WTC11 (cell line): Measurements from ENCODE around the gene CBFA2T3. TPM values are rescaled to one million over a fixed set of nuclear protein-coding genes. Genes with fewer than 3 reads are reported as not detected.

ENCODE experiments used
- ATAC-seq: fragments of 200-7000 bp; cut with Tn5 transposase; 2 replicates; pipeline ENCODE4 v1.10.0; 2021; ENCODE audit warnings: mild to moderate bottlenecking, moderate library complexity
- CTCF ChIA-PET: fragments of 300-600 bp; sonication (Branson Sonifier 250); formaldehyde crosslinking; loops from one replicate; lab custom pipeline; 2021; ENCODE audit warnings: antibody characterized with exemption; lab: Charles Lee
- POLR2A ChIA-PET: fragments of 350-600 bp; sonication (Branson Sonifier 250); formaldehyde crosslinking; loops from one replicate; lab custom pipeline; 2021; ENCODE audit warnings: antibody characterized with exemption; lab: Charles Lee
- DNase-seq: peaks from one replicate; pipeline ENCODE4 v3.0.0; 2021; ENCODE audit warnings: low spot score
- H3K27ac Mint-ChIP-seq: 2 replicates; pipeline ENCODE4 v1.8.0; 2021; ENCODE audit warnings: mixed read lengths
- H3K27me3 Mint-ChIP-seq: 2 replicates; pipeline ENCODE4 v1.8.0; 2021; ENCODE audit warnings: low read depth, mild to moderate bottlenecking, moderate library complexity, mixed read lengths
- H3K36me3 Mint-ChIP-seq: 2 replicates; pipeline ENCODE4 v1.8.0; 2021; ENCODE audit warnings: mixed read lengths
- H3K4me1 Mint-ChIP-seq: 2 replicates; pipeline ENCODE4 v1.8.0; 2022; ENCODE audit warnings: mixed read lengths
- H3K4me3 Mint-ChIP-seq: 2 replicates; pipeline ENCODE4 v1.8.0; 2021; ENCODE audit warnings: mild to moderate bottlenecking, moderate library complexity, mixed read lengths
- H3K9me3 Mint-ChIP-seq: 2 replicates; pipeline ENCODE4 v1.8.0; 2021; ENCODE audit warnings: mixed read lengths
- ESRRA ChIP-seq: sonication (generic); formaldehyde crosslinking; IDR thresholded peaks from 2 replicates; pipeline ENCODE4 v1.8.1; 2022; ENCODE audit warnings: mild to moderate bottlenecking, missing genetic modification reagents, borderline replicate concordance
- ETV6 ChIP-seq: sonication (generic); formaldehyde crosslinking; IDR thresholded peaks from 2 replicates; pipeline ENCODE4 v1.8.1; 2022; ENCODE audit warnings: mild to moderate bottlenecking, missing genetic modification reagents
- FOXK1 ChIP-seq: sonication (generic); formaldehyde crosslinking; IDR thresholded peaks from 2 replicates; pipeline ENCODE4 v1.8.0; 2022; ENCODE audit warnings: mild to moderate bottlenecking, moderate library complexity, missing genetic modification reagents
- FOXP4 ChIP-seq: sonication (generic); formaldehyde crosslinking; IDR thresholded peaks from 2 replicates; pipeline ENCODE4 v1.8.0; 2022; ENCODE audit warnings: mild to moderate bottlenecking, missing genetic modification reagents
- GABPB1 ChIP-seq: sonication (generic); formaldehyde crosslinking; IDR thresholded peaks from 2 replicates; pipeline ENCODE4 v1.8.1; 2023; ENCODE audit warnings: mild to moderate bottlenecking, missing genetic modification reagents
- NFATC4 ChIP-seq: fragments of 250-450 bp; sonication (Bioruptor Pico); IDR thresholded peaks from 2 replicates; pipeline ENCODE4 v1.9.0; 2021; ENCODE audit warnings: mild to moderate bottlenecking
- RELA ChIP-seq: sonication (generic); formaldehyde crosslinking; IDR thresholded peaks from 2 replicates; pipeline ENCODE4 v1.8.1; 2022; ENCODE audit warnings: missing genetic modification reagents, mild to moderate bottlenecking, borderline replicate concordance
- RORB ChIP-seq: fragments of 250-450 bp; sonication (Bioruptor Pico); IDR thresholded peaks from 2 replicates; pipeline ENCODE4 v1.9.0; 2021; ENCODE audit warnings: mild to moderate bottlenecking
- SMAD3 ChIP-seq: sonication (generic); formaldehyde crosslinking; IDR thresholded peaks from 2 replicates; pipeline ENCODE4 v1.8.0; 2022; ENCODE audit warnings: missing genetic modification reagents, mild to moderate bottlenecking, borderline replicate concordance
- SP1 ChIP-seq: sonication (generic); formaldehyde crosslinking; conservative IDR thresholded peaks from 2 replicates; pipeline ENCODE4 v1.8.1; 2022; ENCODE audit warnings: missing genetic modification reagents
- TP53 ChIP-seq: sonication (generic); formaldehyde crosslinking; IDR thresholded peaks from 2 replicates; pipeline ENCODE4 v1.8.1; 2023; ENCODE audit warnings: mild to moderate bottlenecking, missing genetic modification reagents
- ZNF416 ChIP-seq: fragments of 250-450 bp; sonication (Bioruptor Pico); IDR thresholded peaks from 2 replicates; pipeline ENCODE4 v1.9.0; 2021; ENCODE audit warnings: mild to moderate bottlenecking, inconsistent platforms
- ZNF423 ChIP-seq: fragments of 250-450 bp; sonication (Bioruptor Pico); IDR thresholded peaks from 2 replicates; pipeline ENCODE4 v2.1.2; 2022; ENCODE audit warnings: mild to moderate bottlenecking, moderate library complexity
- total RNA-seq: library from RNA; stranded (reverse); gene quantifications from 3 replicates; pipeline ENCODE4 v1.2.3, GENCODE V29; 2021
- TF ChIP-seq, protein P1 (sequence below): fragments of 250-450 bp; sonication (Bioruptor Pico); IDR thresholded peaks from 2 replicates; pipeline ENCODE4 v1.9.0; 2021; ENCODE audit warnings: moderate library complexity, mild to moderate bottlenecking, inconsistent platforms, borderline replicate concordance
- TF ChIP-seq, protein P2 (sequence below): sonication (generic); formaldehyde crosslinking; IDR thresholded peaks from 2 replicates; pipeline ENCODE4 v1.8.1; 2022; ENCODE audit warnings: low read depth, missing genetic modification reagents, borderline replicate concordance
- TF ChIP-seq, protein P3 (sequence below): fragments of 250-450 bp; sonication (Bioruptor Pico); conservative IDR thresholded peaks from 2 replicates; pipeline ENCODE4 v1.9.0; 2021; ENCODE audit warnings: mild to moderate bottlenecking
- TF ChIP-seq, protein P4 (sequence below): fragments of 250-450 bp; sonication (Bioruptor Pico); IDR thresholded peaks from 2 replicates; pipeline ENCODE4 v1.8.0; 2021; ENCODE audit warnings: mild to moderate bottlenecking
- TF ChIP-seq, protein P5 (sequence below): sonication (generic); formaldehyde crosslinking; IDR thresholded peaks from 2 replicates; pipeline ENCODE4 v1.8.1; 2022; ENCODE audit warnings: low read depth, mild to moderate bottlenecking, moderate library complexity, missing genetic modification reagents, borderline replicate concordance
- TF ChIP-seq, protein P6 (sequence below): fragments of 200-600 bp; IDR thresholded peaks from 2 replicates; pipeline ENCODE4 v1.8.0; 2022; ENCODE audit warnings: antibody characterized with exemption
- TF ChIP-seq, protein P7 (sequence below): sonication (generic); formaldehyde crosslinking; conservative IDR thresholded peaks from 2 replicates; pipeline ENCODE4 v1.8.1; 2023; ENCODE audit warnings: mild to moderate bottlenecking, low read depth, missing genetic modification reagents, moderate library complexity

The CBFA2T3 gene
- total RNA-seq, 1 experiment from 2014 or later = 2.6 TPM

GRCh38 chr16:88904676-88905365 is 72.2 kb downstream of the CBFA2T3 start:
- Mint-ChIP-seq H3K36me3 (no peaks in the 10 kb centered on the region), H3K4me1 (peaks cover 2% of the 10 kb centered on the region; the same call in 1 of the 2 replicates), H3K9me3 (no peaks in the 10 kb centered on the region), H3K27me3 (no peaks in the 10 kb centered on the region), H3K4me3 (no peak overlapping the region), H3K27ac (no peak overlapping the region)
- POLR2A ChIA-PET = no interaction called here
- CTCF ChIA-PET = interaction anchor here (0.5 to 1.6 kb wide), 9 partner anchors 48 to 710 kb away, joined by 3 to 20 read pairs (median 3); partner anchors contain the start of genes CDH15, GALNS and TRAPPC2L
- ATAC-seq = no peak
- DNase-seq = no peak
- TF ChIP-seq, protein P1, sequence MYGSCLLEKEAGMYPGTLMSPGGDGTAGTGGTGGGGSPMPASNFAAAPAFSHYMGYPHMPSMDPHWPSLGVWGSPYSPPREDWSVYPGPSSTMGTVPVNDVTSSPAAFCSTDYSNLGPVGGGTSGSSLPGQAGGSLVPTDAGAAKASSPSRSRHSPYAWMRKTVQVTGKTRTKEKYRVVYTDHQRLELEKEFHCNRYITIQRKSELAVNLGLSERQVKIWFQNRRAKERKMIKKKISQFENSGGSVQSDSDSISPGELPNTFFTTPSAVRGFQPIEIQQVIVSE (CRISPR knock-in tag) = no peak
- TF ChIP-seq FOXP4 (CRISPR knock-in tag) (no peak), ESRRA (no peak), GABPB1 (CRISPR knock-in tag) (no peak), ZNF416 (CRISPR knock-in tag) (no peak), SMAD3 (CRISPR knock-in tag) (no peak), ZNF423 (CRISPR knock-in tag) (no peak), RORB (CRISPR knock-in tag) (no peak), TP53 (CRISPR knock-in tag) (no peak), ETV6 (no peak), FOXK1 (CRISPR knock-in tag) (no peak), SP1 (CRISPR knock-in tag) (no peak), RELA (CRISPR knock-in tag) (no peak), NFATC4 (CRISPR knock-in tag) (no peak)
- TF ChIP-seq, protein P2, sequence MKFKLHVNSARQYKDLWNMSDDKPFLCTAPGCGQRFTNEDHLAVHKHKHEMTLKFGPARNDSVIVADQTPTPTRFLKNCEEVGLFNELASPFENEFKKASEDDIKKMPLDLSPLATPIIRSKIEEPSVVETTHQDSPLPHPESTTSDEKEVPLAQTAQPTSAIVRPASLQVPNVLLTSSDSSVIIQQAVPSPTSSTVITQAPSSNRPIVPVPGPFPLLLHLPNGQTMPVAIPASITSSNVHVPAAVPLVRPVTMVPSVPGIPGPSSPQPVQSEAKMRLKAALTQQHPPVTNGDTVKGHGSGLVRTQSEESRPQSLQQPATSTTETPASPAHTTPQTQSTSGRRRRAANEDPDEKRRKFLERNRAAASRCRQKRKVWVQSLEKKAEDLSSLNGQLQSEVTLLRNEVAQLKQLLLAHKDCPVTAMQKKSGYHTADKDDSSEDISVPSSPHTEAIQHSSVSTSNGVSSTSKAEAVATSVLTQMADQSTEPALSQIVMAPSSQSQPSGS (CRISPR knock-in tag) = no peak
- TF ChIP-seq, protein P3, sequence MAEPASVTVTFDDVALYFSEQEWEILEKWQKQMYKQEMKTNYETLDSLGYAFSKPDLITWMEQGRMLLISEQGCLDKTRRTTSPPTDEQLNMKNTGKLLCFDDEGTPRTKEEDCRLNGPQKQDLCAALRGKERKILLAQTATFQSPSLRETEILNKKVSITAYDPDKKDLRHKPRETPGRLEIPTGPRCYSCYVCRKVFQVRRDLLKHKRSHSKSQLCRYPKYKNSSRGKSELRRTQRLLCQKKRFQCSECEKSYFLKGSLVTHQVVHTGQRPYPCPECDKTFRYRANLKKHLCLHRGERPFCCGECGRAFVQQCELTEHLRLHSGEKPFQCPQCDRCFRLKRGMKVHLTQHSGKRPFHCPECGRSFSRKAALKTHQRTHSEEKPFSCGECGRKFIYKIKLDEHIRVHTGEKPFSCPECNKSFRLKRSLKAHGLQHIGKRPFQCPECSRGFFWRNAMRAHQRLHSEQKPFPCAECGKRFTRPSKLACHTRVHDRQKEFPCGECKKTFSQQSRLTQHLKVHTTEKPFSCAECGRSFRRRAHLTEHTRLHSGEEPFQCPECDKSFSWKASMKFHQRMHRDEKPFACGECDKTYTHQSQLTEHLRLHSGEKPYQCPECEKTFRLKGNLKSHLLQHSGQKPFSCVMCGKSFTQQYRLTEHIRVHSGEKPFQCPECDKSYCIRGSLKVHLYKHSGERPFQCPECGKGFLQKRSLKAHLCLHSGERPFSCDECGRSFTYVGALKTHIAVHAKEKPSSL (CRISPR knock-in tag) = no peak
- TF ChIP-seq, protein P4, sequence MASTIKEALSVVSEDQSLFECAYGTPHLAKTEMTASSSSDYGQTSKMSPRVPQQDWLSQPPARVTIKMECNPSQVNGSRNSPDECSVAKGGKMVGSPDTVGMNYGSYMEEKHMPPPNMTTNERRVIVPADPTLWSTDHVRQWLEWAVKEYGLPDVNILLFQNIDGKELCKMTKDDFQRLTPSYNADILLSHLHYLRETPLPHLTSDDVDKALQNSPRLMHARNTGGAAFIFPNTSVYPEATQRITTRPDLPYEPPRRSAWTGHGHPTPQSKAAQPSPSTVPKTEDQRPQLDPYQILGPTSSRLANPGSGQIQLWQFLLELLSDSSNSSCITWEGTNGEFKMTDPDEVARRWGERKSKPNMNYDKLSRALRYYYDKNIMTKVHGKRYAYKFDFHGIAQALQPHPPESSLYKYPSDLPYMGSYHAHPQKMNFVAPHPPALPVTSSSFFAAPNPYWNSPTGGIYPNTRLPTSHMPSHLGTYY (CRISPR knock-in tag) = no peak
- TF ChIP-seq, protein P5, sequence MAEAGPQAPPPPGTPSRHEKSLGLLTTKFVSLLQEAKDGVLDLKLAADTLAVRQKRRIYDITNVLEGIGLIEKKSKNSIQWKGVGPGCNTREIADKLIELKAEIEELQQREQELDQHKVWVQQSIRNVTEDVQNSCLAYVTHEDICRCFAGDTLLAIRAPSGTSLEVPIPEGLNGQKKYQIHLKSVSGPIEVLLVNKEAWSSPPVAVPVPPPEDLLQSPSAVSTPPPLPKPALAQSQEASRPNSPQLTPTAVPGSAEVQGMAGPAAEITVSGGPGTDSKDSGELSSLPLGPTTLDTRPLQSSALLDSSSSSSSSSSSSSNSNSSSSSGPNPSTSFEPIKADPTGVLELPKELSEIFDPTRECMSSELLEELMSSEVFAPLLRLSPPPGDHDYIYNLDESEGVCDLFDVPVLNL (CRISPR knock-in tag) = no peak
- TF ChIP-seq, protein P6, sequence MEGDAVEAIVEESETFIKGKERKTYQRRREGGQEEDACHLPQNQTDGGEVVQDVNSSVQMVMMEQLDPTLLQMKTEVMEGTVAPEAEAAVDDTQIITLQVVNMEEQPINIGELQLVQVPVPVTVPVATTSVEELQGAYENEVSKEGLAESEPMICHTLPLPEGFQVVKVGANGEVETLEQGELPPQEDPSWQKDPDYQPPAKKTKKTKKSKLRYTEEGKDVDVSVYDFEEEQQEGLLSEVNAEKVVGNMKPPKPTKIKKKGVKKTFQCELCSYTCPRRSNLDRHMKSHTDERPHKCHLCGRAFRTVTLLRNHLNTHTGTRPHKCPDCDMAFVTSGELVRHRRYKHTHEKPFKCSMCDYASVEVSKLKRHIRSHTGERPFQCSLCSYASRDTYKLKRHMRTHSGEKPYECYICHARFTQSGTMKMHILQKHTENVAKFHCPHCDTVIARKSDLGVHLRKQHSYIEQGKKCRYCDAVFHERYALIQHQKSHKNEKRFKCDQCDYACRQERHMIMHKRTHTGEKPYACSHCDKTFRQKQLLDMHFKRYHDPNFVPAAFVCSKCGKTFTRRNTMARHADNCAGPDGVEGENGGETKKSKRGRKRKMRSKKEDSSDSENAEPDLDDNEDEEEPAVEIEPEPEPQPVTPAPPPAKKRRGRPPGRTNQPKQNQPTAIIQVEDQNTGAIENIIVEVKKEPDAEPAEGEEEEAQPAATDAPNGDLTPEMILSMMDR = no peak
- TF ChIP-seq, protein P7, sequence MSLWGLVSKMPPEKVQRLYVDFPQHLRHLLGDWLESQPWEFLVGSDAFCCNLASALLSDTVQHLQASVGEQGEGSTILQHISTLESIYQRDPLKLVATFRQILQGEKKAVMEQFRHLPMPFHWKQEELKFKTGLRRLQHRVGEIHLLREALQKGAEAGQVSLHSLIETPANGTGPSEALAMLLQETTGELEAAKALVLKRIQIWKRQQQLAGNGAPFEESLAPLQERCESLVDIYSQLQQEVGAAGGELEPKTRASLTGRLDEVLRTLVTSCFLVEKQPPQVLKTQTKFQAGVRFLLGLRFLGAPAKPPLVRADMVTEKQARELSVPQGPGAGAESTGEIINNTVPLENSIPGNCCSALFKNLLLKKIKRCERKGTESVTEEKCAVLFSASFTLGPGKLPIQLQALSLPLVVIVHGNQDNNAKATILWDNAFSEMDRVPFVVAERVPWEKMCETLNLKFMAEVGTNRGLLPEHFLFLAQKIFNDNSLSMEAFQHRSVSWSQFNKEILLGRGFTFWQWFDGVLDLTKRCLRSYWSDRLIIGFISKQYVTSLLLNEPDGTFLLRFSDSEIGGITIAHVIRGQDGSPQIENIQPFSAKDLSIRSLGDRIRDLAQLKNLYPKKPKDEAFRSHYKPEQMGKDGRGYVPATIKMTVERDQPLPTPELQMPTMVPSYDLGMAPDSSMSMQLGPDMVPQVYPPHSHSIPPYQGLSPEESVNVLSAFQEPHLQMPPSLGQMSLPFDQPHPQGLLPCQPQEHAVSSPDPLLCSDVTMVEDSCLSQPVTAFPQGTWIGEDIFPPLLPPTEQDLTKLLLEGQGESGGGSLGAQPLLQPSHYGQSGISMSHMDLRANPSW = no peak
